HEK293T (cell line): ENCODE results near the gene RIOK3.

ENCODE experiments used
- ARNT ChIP-seq: fragments of 450-650 bp; IDR thresholded peaks from 2 replicates; pipeline ENCODE4 v1.6.1; 2017; ENCODE audit warnings: mild to moderate bottlenecking
- BHLHE40 ChIP-seq: fragments of 450-650 bp; IDR thresholded peaks from 2 replicates; pipeline ENCODE4 v1.6.1; 2016; ENCODE audit warnings: mild to moderate bottlenecking, moderate library complexity, borderline replicate concordance
- FOXK2 ChIP-seq: fragments of 450-650 bp; IDR thresholded peaks from 2 replicates; pipeline ENCODE4 v1.6.1; 2016; ENCODE audit warnings: mild to moderate bottlenecking
- FOXM1 ChIP-seq: fragments of 450-650 bp; IDR thresholded peaks from 2 replicates; pipeline ENCODE4 v1.6.1; 2017; ENCODE audit warnings: mild to moderate bottlenecking, borderline replicate concordance
- L3MBTL2 ChIP-seq: fragments of 450-650 bp; conservative IDR thresholded peaks from 2 replicates; pipeline ENCODE4 v1.6.1; 2016; ENCODE audit warnings: mild to moderate bottlenecking
- NFRKB ChIP-seq: fragments of 450-650 bp; IDR thresholded peaks from 2 replicates; pipeline ENCODE4 v1.6.1; 2016; ENCODE audit warnings: mild to moderate bottlenecking, moderate library complexity
- SP1 ChIP-seq: fragments of 450-650 bp; IDR thresholded peaks from 2 replicates; pipeline ENCODE4 v1.6.1; 2017
- SUZ12 ChIP-seq: fragments of 450-650 bp; IDR thresholded peaks from 2 replicates; pipeline ENCODE4 v1.6.1; 2016; ENCODE audit warnings: mild to moderate bottlenecking

DNA sequence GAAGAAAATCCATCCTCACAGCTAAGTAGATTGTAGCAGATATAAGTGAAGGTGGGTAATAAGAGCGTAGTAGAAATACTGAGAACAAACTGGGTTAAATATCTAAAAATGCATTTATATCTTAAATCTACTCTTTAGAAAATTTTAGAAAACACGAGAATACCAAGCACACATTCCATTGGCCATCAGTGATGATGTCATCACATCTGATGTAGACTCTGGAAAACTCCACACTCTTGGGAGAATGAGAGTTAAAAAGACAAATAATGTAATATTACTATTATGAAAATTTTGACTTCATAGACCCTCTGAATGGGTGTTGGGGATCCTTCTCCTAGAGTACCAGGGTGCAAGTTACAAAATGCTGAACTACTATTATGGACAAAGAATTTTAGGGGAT is 3.7 kb downstream of the RIOK3 start:
- TF ChIP-seq SP1 (no peak), FOXM1 (no peak), BHLHE40 (no peak), SUZ12 (no peak), L3MBTL2 (no peak), FOXK2 (no peak), NFRKB (no peak), ARNT (no peak)
